ENCODE data around the gene EP300. TPM values are rescaled to one million over a fixed set of nuclear protein-coding genes. Genes with fewer than 3 reads are reported as not detected.

The EP300 gene
- total and polyA plus RNA-seq, 2 of the 8 experiments (the other 6 are each of a cell fraction or from before 2014, with no cell fraction given): 39.5 to 109 TPM

- Histone ChIP-seq H4K91ac (replicated peaks; ENCODE audit: insufficient read length, low read length) (no peak overlapping the region), H3K36me3 (ENCODE audit: control insufficient read depth in 2 of 4, insufficient read depth in 4 of 4, low read length in 3 of 4) (no peaks in the 10 kb centered on the region), H3K9ac (replicated peaks in 1 of 4; ENCODE audit: extremely low read depth in 1 of 4, low read depth in 3 of 4, low read length in 3 of 4) (peak overlapping the region in 2 of 4 experiments; percentile 20 to 32; a peak in 2 of 7 replicates), H2BK5ac (ENCODE audit: low read depth, low read length) (peak overlapping the region; percentile 52; the same call in 1 of the 2 replicates), H4K5ac (ENCODE audit: insufficient read length, low read depth, low read length) (no peak overlapping the region), H3K18ac (ENCODE audit: extremely low read depth, low read length) (peak overlapping the region; percentile 25; the same call in 1 of the 2 replicates), H3K4me1 (replicated peaks in 1 of 4; ENCODE audit: control insufficient read depth in 3 of 4, insufficient read depth in 4 of 4, low read length in 3 of 4) (peaks cover 0 to 2% (median under 1%) of the 10 kb centered on the region in 4 experiments; a peak in 1 of 7 replicates), H3K23ac (ENCODE audit: insufficient read length) (no peak overlapping the region), H2BK120ac (replicated peaks; ENCODE audit: low read depth, low read length) (no peak overlapping the region), H4K8ac (ENCODE audit: extremely low read depth, insufficient read depth, low read length) (no peak overlapping the region), H3K4ac (replicated peaks; ENCODE audit: insufficient read length, low read depth, low read length) (no peak overlapping the region), H3K4me2 (ENCODE audit: insufficient read depth in 1 of 2, low read depth in 2 of 2, low read length in 2 of 2) (peak overlapping the region; percentile 63 to 99), H3K56ac (replicated peaks; ENCODE audit: insufficient read length, low read depth, low read length) (no peak overlapping the region), H3K4me3 (ENCODE audit: extremely low read depth in 1 of 4, insufficient read depth in 2 of 4, low read depth in 3 of 4, low read length in 4 of 4) (peak overlapping the region; percentile 48 to 81 (median 76)), H2AK5ac (ENCODE audit: low read depth, low read length) (no peak overlapping the region), H3K79me2 (ENCODE audit: control insufficient read depth in 1 of 2, insufficient read depth in 2 of 2, low read length in 2 of 2) (no peaks in the 10 kb centered on the region), H3K14ac (ENCODE audit: insufficient read length) (no peak overlapping the region), H4K20me1 (replicated peaks in 1 of 2; ENCODE audit: control insufficient read depth in 1 of 2, insufficient read depth in 2 of 2, low read length in 2 of 2) (no peaks in the 10 kb centered on the region), H2BK20ac (ENCODE audit: low read length) (no peak overlapping the region), H3K27ac (ENCODE audit: low read depth, low read length) (no peak overlapping the region), H3K9me3 (ENCODE audit: insufficient read depth in 2 of 2, low read depth in 1 of 2, low read length in 1 of 2) (no peaks in the 10 kb centered on the region), H3K79me1 (ENCODE audit: low read depth, low read length) (no peaks in the 10 kb centered on the region), H3K23me2 (ENCODE audit: low read depth, low read length) (peaks cover 14% of the 10 kb centered on the region), H3K27me3 (replicated peaks in 1 of 4; ENCODE audit: control insufficient read depth in 3 of 4, extremely low read depth in 1 of 4, insufficient read depth in 3 of 4, low read length in 3 of 4) (peaks cover 0 to 20% (median 14%) of the 10 kb centered on the region in 4 experiments; a peak in 6 of 7 replicates), H2BK12ac (ENCODE audit: low read depth, low read length) (peak overlapping the region; percentile 75; the same call in 1 of the 2 replicates), H2AFZ (ENCODE audit: low read length) (peak overlapping the region; percentile 87; the same call in 1 of the 2 replicates), H2BK15ac (ENCODE audit: low read length) (no peak overlapping the region)
- CTCF ChIA-PET (ENCODE audit: partially characterized antibody): interaction anchor here (1.1 to 1.9 kb wide), 3 partner anchors 12 to 47 kb away, joined by 4 to 5 read pairs (median 5); no protein-coding TSS in a partner anchor
- POLR2A ChIA-PET (ENCODE audit: partially characterized antibody): interaction anchor here (0.6 to 4.1 kb wide), 8 partner anchors 8 to 264 kb away, joined by 3 to 19 read pairs (median 4); no protein-coding TSS in a partner anchor
- DNase-seq (ENCODE audit: low read depth in 1 of 2, low spot score in 2 of 2): peak in 1 of 2 experiments; percentile 93
- 1% methylated on average over 50 of the region's 91 CpGs; no CpG with 5 or more reads in 1 of the 2 experiments for WGBS, 2 experiments (ENCODE audit: extremely low coverage in 1 of 2, insufficient coverage in 1 of 2, insufficient read length in 1 of 2, insufficient replicate concordance in 2 of 2, low coverage in 1 of 2, low lambda C conversion rate in 2 of 2, missing lambda C conversion rate in 1 of 2)
- no peak for FAIRE-seq
- peak; percentile 78; the same call in 1 of the 2 replicates for TF ChIP-seq ATF3 (IDR thresholded peaks at IDR 0.05; ENCODE audit: insufficient read depth, low read depth, low read length)
- TF ChIP-seq KDM4A (IDR thresholded peaks at IDR 0.05; ENCODE audit: low read depth, low read length, severe bottlenecking): peak; percentile 99
- no peak for TF ChIP-seq POLR2AphosphoS5 (IDR thresholded peaks at IDR 0.05; ENCODE audit: low read depth, low read length)
- TF ChIP-seq SIN3A (conservative IDR thresholded peaks at IDR 0.05 in 1 of 2, IDR thresholded peaks at IDR 0.05 in 1 of 2; ENCODE audit: low read depth in 1 of 2, low read length in 2 of 2): peak in 1 of 2 experiments; percentile 26; a peak in 2 of 4 replicates
- no peak; the same call in 1 of the 2 replicates for TF ChIP-seq RBBP5 (IDR thresholded peaks at IDR 0.05; ENCODE audit: borderline replicate concordance, low read depth, low read length)
- 0 out of 2 replicates have a peak, but pooled peaks have one; percentile 15 for TF ChIP-seq TBP (IDR thresholded peaks at IDR 0.05; ENCODE audit: low read depth, low read length)
- TF ChIP-seq GTF2F1 (IDR thresholded peaks at IDR 0.05; ENCODE audit: borderline replicate concordance, low read depth, low read length): no peak
- TF ChIP-seq USF2 (IDR thresholded peaks at IDR 0.05; ENCODE audit: low read length): peak; percentile 91
These were observed 104.9 kb downstream of the EP300 start for GRCh38 chr22:41197038-41197972.
